Measurements from ENCODE around the gene EVA1A.
"Not testable (repeated sequence)": the region's sequence is repeated elsewhere in the genome, so short reads cannot be mapped to it uniquely, and the experiment has no call there.

Gene EVA1A

DNA sequence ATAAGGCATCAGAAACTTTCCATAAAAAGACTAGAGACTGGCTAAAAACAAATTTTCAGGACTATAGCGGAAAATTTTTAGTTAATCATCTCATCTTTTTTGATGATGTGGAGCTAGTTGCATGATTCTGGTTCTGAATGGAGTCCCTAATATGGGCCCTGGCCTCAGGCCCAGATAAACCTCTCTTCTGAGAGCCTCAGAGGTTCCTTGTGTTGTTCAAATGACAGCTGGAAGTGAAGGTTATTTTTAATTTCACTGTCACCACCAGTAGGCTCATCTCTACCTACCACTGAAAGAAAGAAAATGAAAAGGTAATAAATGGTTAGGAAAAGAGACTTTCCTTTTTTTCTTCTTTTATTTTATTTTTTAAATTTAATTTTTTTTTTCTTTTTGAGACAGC lies 75.9 kb downstream of the EVA1A start:
- DNase-seq (ENCODE audit: low read depth in 3 of 3), result no peak

DNA sequence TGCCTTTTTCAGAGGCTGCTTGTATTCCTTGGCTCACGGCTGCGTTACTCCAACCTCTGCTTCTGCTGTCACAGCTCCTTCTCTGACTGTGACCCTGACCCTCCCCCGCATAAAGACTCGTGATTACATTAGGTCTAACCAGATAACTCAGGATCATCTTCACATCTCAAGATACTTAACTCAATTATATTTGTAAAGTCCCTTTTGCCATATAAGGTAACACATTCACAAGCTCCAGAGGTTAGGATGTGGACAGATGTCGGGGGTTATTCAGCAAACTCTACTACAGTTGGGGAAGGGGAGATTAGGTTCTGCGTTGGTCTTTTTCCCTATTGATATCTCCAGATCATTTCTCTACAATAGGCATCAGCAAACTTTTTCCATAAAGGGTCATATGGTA lies 76.9 kb downstream of the EVA1A start:
- no peak for DNase-seq (ENCODE audit: low read depth in 3 of 3)

DNA sequence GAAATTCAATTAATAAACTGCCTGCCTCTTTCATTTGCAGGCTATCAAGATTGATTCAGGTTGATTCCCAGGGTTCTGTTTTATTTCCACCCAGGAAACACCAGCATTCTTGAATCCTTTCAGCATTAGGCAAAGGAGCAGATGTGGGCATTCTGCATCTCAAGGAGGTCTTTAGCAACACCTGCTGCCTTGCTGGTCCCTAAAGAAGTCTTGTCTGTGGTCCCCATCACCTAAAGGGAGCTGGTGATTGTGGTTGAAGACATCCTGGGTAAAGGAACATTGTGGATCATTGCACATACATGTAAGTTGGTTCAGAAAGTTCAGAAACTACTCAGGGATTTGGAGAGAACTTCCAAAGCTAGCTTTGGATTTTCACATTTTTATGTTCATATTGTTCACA lies 78.3 kb downstream of the EVA1A start:
- no peak for DNase-seq (ENCODE audit: low read depth in 3 of 3)

DNA sequence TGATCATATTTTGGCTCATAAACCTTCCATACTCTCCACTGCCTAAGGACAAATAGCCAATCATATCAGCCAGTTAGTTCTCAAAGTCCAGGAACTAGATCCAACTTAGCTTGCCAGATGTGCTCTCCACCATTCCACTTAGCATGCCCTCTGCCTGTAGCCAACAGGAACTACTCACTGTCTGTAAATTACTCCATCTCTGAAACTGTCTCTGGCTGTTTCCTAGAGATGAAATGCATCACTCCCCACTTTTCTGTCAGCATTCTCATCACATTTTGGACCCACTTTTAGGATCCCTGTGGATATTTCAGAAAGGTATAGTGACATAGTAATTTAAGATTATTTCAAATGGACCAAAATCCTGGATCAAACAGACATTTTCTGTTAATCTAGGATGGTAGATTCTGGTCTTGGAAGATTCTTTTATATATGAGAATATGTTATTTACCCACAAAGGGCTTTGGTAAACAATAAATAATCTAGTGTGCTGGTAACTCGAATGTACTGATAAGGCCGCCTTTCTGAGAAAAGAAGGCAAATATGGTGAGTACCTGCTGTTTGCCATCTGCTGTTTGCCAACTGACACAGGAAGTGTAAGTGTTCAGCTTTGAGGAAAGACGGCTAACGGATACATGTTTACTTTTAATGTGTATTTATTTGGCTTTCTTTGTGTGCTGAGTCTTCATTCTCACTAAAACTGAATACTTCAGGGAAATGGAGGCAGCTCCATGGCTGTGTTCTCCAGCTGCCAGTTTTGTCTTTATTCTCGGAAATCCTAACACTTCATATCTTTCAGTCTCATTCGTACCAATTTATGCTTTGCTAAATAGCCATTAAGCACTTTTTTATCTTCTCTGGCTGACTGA lies 79.5 kb downstream of the EVA1A start:
- no peak for DNase-seq (ENCODE audit: low read depth in 3 of 3)

DNA sequence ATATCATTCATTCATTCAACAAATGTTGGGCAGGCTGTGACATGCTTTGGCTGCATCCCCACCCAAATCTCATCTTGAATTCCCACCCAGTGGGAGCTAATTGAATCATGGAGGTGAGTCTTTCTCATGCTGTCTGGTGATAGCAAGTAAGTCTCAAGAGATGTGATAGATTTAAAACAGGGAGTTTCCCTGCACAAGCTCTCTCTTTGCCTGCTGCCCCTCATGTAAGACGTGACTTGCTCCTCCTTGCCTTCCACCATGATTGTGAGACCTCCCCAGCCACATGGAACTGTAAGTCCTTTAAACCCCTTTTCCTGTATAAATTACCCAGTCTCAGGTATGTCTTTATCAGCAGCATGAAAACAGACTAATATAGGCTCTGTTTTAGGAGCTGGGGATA lies 83.0 kb downstream of the EVA1A start:
- not testable (repeated sequence) for DNase-seq (ENCODE audit: low read depth in 3 of 3)

DNA sequence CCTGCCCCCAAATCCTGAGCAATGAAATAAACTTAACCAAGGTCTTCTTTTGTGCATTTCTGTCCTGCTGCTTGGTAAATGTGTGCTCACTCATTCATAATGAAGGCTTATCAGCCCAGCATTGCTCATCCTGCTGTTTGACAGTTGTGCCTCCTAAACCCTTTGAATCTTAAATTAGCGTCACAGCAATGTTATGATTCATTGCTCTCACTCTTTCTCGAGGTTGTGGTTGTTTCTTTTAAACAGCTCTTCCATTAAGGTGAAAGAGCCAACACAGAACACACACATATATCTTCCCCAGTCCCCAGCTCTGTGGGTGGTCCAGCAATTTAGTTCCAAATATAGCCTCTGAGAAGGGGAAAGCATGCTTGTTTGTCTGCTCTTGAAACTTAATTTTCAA lies 84.0 kb downstream of the EVA1A start:
- DNase-seq (ENCODE audit: low read depth in 3 of 3), result no peak

DNA sequence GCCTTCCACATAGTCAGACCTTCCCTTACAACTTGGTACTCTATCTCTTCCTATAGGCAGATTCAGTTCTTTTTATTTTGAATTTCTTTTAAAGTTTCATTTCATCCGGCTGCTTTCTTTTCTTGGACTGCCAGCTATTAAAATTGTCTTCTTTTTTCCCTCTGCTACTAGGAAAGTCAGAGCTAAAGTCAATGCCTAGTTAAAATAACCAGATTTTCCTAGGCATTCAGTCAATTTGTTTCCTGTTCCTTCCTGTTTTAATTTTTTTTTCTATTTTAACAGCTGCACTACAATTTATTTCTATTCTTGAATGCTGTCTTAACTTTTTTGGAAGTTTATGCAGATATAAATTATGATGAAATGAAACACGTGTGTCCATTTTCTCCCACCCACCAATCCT lies 84.8 kb downstream of the EVA1A start:
- DNase-seq (ENCODE audit: low read depth in 3 of 3), result no peak

DNA sequence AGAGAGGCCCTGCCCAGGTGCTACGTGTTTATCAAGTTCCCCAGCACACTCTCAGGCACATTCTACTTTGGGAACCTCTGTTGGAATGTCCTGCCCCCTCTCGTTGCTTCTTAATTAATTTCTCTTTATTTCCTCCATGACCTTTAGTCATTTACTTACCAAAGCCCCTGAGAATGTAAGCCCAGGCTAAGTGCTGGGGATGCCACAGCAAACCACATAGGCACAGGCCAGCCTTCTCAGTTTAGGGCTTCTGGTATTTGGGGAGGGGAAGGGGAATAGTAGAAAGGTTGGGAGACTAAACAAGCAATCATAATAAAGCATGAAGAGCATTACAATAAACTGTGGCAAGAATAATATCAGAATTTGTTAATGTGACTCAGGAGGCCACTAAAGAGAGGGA lies 85.7 kb downstream of the EVA1A start:
- DNase-seq (ENCODE audit: low read depth in 3 of 3), result no peak

DNA sequence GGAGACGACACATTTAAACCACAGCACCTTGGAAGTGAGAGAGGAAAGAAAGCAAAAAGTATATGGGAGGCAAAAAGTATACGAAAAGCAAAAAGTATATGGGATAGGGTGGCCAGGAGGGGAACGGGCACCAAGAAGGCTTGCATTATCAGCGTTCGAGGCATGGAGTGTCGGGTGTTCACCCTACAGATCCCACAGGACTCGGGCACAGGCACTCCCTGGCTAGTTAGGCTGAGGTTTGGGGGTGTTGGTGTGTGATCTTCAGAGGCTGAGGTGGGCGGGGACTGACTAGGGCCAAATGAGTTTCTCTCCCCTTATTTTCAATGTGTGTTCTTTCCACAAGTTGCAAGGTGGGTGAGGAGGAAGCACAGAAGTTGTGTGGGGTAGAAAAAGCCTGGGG lies 86.6 kb downstream of the EVA1A start:
- DNase-seq (ENCODE audit: low read depth in 3 of 3), result no peak

DNA sequence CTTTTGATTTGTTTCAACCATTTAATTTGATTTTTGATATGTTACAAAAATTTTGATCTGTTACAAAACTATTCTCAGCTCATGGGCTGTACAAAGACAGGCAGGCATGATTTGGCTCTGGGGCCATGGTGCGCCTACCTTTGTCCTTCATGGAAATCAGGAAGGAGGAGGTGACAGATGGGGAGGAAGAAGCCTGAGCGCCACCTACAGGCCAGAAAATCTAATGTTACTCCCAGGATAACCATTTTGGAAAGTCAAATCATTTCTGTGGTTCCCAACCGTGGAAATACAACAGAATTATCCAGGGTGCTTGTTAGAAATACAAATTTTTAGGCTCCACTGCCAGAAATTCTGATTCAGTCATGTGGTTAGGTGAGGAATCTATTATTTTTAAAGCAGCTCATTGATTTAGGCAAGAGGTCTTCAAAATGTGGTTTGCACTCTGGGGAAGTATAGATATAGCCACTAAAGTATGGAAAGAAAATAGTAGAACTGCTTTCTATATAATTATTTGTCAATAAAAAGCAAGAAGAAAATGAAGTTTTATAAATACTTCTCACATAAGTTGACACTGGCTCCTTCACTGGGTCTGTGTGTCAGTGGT lies 93.9 kb downstream of the EVA1A start:
- peak in 1 of 3 donors; percentile 1 for DNase-seq (ENCODE audit: low read depth in 3 of 3)

DNA sequence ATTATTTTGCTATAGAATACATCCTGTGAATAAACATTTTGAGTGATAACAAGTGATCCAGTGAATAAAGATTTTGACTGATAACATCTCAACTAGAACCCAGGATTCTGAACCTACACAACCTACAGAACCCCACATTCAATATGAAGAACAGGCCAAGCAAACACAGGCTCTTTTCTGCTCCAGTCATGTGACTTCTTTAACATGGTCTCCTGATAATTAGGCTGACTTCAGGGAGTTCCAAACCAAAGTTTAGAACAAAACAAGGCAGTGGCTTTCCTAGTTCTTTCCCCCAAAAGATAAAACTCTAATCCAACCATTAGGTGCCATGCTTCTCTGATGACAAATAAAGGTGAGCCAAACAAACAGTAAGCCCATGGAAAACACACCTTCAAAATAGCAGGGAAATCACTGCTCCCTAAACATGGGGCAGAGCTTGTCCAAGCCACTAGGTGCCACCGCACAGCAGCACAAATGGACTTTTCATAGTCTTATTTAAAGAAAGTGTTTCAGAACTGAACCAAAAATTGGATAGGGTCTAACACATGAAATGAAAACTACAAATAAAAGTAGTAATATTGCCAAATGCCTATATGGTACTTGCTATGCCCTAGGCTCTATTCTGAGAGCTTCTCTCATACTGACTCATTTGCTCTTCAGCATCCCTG lies 95.3 kb downstream of the EVA1A start:
- no peak for DNase-seq (ENCODE audit: low read depth in 3 of 3)

DNA sequence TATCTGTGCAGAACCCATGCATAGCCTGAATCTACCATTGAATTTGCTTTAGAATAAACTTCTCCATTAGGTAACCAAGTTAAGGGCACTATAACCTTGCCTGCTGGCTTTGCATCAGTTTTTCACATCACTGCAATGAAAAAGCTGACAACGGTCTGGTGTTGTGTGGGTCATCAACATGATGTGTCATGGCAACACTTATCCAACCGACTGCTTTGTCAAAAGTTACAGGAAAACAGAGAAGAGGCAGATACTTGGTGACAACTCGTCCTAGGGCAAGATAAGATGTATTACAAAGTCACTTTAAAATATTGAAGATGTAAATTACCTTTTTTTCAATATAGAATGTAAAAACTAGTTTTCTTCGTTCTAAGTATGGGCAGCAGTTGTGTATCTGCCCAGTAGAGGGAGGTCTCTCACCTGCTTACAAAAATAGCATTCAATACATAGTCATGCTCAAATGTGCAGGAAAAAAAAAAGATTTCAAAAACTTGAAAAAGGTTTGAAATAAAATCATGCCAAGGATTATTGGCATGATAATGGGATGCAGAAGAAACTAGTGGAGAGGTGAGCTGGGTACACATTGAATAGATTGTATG lies 96.3 kb downstream of the EVA1A start:
- no peak for DNase-seq (ENCODE audit: low read depth in 3 of 3)

DNA sequence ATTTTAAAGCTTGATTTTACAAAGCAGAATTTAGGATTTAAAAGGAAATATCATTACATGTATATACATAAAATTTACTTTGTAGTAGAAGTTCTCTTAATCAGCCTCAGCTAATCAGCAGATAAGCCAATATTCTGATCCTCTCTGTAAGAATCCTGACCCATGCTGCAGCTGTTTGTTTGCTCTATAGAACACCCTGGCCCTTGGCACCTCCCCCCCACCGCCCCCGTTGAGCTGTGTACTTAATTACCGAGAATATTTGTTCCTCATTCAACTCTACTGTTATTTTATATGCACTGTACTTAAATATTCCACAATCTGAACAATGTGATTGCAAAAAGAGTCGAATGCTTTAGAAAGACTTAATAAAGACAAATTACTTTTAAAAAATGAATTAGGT lies 98.0 kb downstream of the EVA1A start:
- no peak for DNase-seq (ENCODE audit: low read depth in 3 of 3)

DNA sequence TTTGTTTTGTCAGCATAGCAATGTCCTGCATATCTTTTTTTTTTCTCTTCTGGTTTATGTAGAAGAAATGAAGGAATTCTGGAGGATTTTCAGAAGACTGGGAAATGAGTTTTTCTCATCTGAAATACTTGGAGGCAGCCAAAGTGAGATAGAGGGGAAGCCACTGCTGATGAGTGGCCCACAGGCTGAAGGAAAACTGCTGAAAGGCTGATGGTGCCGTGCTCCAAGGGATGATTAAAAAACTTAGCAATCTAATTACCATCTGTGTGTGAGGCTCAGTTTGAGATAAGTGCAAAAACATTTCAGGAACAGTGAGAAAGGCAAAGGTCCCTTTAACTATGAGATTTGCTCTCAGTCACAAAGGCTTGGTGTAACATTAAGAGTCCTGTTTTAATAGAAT lies 98.5 kb downstream of the EVA1A start:
- no peak for DNase-seq (ENCODE audit: low read depth in 3 of 3)

DNA sequence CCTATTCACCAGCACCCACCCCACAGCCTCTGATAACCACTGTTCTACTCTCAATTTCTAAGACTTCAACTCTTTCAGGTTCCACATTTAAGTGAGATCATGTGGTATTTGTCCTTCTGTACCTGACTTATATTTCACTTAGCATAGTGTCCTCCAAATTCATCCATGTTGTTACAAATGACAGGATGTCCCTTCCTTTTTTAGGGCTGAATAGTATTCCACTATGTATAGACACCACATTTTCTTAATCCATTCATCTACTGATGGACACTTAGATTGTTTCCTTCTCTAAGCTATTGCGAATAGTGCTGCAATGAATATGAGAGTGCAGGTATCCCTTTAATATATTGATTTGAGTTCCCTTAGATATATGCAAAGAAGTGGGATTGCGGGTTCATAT lies 100.1 kb downstream of the EVA1A start:
- DNase-seq (ENCODE audit: low read depth in 3 of 3), result no peak

DNA sequence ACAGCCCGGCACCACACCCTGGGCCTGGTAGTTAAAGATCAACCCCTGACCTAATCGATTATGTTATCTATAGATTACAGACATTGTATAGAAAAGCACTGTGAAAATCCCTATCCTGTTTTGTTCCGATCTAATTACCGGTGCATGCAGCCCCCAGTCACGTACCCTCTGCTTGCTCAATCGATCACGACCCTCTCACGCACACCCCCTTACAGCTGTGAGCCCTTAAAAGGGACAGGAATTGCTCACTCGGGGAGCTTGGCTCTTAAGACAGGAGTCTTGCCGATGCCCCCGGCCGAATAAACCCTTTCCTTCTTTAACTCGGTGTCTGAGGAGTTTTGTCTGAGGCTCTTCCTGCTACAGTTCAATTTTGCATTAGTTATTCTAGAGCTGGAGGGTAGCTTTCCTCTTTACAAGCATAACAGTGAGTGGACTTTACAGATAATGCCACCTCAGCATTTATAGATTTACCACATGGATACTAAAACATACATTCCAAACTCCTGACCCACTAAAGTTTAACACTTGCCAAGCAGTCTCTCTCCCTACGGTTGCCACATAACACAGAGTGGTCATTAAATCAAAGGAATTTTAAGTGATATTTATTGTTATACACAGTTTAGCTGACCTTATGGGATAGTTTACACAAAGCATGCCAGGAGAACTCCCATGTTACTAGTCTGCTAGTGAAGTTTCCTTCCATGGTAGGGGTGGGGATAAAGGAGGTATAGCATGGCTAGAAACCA lies 101.0 kb downstream of the EVA1A start:
- DNase-seq (ENCODE audit: low read depth in 3 of 3), result no peak

DNA sequence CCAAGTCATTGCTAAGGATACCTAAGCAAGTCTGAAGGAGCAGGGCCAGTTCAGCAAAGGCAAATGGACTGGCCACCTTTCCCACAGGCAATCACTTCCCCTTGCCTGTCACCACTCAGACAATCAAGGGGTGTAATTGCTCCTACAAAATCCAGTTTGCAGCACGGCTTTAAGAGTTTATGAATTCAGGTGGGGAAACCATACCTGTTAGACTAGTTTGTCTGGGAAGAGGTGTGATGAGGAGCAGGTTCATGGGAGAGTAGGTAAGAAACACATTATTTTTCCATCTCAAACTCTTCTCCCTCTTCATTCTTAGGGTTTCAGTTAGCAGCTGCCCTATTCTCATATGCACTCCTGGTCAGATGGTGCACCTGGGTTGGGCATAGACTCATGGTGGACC lies 102.5 kb downstream of the EVA1A start:
- DNase-seq (ENCODE audit: low read depth in 3 of 3), result no peak

DNA sequence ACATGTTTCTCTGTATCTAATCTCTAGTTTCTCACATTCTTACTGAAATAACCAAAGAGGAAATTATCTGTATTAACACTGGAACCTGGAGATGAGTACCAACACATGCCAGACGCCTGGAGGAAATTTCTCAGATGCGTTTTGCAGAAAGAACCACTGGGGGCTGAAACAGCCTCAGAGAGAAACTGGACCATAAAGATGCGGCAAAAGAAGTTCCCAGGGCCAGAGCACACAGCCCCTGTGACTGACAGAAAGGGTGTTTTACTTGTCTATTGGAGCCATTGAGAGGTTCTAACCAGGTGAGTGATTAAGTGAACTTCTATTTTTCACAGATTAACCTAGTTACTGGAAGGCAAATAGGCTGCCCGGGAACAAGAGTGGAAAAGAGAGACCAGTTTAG lies 103.9 kb downstream of the EVA1A start:
- DNase-seq (ENCODE audit: low read depth in 3 of 3), result no peak

DNA sequence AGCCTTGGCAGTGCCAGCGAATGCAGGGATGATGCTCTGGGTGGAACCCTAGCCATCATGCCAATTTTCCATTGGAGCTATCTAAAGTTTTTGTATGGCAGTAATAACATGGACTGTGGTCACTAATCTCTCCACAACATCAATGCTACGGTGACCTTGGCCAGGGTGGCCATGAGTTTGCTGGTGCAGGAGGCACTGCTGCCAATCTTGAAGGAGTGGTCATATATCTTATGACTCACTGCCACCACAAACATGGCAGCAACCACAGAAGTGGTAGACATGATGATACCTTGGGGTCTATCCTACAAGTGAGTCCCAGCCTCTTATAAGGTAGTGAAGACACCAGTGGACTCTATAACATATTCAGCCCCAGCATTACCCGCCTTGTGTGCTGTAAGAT lies 104.6 kb downstream of the EVA1A start:
- DNase-seq (ENCODE audit: low read depth in 3 of 3), result no peak

DNA sequence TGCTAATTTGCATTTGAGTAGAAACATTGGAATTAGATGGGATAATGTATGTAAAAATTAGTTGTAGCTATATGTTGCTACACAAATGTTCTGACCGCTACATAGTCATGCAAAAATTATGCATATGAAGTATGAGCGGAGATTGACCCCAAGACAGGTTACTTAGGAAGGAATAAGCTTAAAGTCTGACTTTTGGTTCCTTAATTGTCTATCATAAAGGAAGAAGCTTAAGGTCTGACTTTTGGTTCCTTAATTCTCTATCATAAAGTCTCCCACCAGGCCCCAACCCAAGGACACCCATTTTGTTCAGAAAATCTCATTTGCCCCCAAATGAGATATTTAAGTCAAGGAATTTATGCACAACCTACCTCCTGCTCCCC lies 106.5 kb downstream of the EVA1A start:
- no peak for DNase-seq (ENCODE audit: low read depth in 3 of 3)

DNA sequence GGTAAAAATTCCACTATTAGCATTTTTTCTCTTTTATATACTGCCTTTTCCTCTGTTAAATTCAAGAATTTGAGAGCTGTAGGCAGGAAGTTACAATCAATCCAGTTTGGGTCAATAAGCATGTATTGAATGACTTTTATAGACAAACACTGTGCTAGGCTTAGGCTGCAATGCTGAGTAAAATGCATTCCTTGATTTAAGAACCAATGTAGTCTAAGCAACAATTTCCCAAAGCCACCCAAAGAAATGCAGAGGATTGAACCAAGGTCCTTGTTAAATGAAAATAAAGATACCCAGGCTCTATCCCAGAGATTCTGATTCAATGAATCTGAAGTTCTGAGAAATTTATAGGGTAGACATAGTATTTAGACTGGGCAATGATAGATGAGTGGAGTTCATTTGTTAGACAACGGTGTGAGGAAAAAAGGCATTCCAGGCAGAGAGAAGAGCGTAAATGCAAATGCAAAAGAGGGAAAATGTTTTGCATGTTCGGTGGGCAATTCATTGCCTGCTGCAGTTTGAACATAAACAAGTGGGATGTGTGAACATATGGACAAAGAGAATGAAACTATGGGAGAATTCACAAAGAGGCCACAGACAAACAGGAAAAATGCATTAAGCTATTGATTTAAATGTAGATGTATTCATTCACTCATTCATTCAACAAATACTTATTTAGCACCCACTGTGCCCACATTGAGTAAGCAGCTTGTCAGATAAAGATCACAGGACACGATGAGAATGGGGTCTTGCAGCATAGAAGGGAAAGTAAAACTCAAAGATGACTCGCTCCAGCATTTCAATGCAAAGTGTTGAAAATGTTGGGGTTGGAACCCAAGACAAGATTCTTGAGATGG lies 107.1 kb downstream of the EVA1A start:
- no peak for DNase-seq (ENCODE audit: low read depth in 3 of 3)

All from stimulated activated CD4-positive, alpha-beta T cell treated with anti-CD3 and anti-CD28 coated beads, TNF-alpha, amount 100 ng/mL, for 48 hours (primary cell).